Immature natural killer cell (primary cell): ENCODE measurements around the gene ARHGEF16. TPM values are rescaled to one million over a fixed set of nuclear protein-coding genes. Genes with fewer than 3 reads are reported as not detected.

Experiments used
- DNase-seq, 3 donors: peaks; one replicate each; pipeline ENCODE4 v3.0.0; 2022; ENCODE audit warnings: mixed read lengths in 1 of 3
- H3K27ac Mint-ChIP-seq, 6 donors: one replicate each; pipeline ENCODE4 v1.8.0; 2020; ENCODE audit warnings: mixed read lengths in 6 of 6, mild to moderate bottlenecking in 5 of 6, inconsistent platforms in 4 of 6, moderate library complexity in 3 of 6
- H3K27me3 Mint-ChIP-seq, 3 donors: one replicate each; pipeline ENCODE4 v1.8.0; 2020 to 2021; ENCODE audit warnings: low read depth in 3 of 3, mild to moderate bottlenecking in 3 of 3, mixed read lengths in 3 of 3, moderate library complexity in 3 of 3, inconsistent platforms in 1 of 3
- H3K36me3 Mint-ChIP-seq, 3 donors: one replicate each; pipeline ENCODE4 v1.8.0; 2020; ENCODE audit warnings: mixed read lengths in 3 of 3, inconsistent platforms in 2 of 3, mild to moderate bottlenecking in 2 of 3
- H3K4me1 Mint-ChIP-seq, 2 donors: one replicate each; pipeline ENCODE4 v1.8.0; 2020; ENCODE audit warnings: inconsistent platforms in 2 of 2, mild to moderate bottlenecking in 2 of 2, mixed read lengths in 2 of 2, moderate library complexity in 1 of 2
- H3K4me3 Mint-ChIP-seq, 5 donors: one replicate each; pipeline ENCODE4 v1.8.0; 2020; ENCODE audit warnings: mild to moderate bottlenecking in 5 of 5, mixed read lengths in 5 of 5, inconsistent platforms in 3 of 5, moderate library complexity in 3 of 5
- H3K9me3 Mint-ChIP-seq, 6 donors: one replicate each; pipeline ENCODE4 v1.8.0; 2020; ENCODE audit warnings: mild to moderate bottlenecking in 6 of 6, mixed read lengths in 6 of 6, inconsistent platforms in 4 of 6, moderate library complexity in 3 of 6
- polyA plus RNA-seq, 3 donors: library from polyadenylated mRNA; unstranded; fragments of 300-500 nt; fragmentation: Illumina TruSeq; gene quantifications; one replicate each; pipeline ENCODE4 v1.2.3, GENCODE V29; 2021

ARHGEF16 gene
- polyA plus RNA-seq, 3 donors from 2014 or later = not detected

DNA sequence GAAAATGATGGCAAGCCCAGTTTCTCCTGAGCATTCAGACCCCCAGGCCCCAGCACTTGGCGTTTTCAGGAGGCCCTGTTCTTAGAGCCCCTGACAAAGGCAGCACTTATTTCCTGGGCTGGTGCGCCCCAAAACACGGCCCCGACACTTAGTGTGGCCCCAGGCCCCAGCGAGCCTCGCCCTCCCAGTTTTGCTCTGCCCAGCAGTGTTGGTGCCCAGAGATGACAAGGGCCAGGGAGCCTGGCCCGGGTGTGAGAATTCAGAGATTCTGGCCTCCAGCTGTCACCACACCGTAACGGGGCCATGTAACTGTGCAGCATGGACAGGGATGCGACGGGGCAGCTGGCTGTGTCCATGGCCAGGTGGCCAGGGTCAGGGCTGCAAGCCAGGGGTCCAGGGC lies 18.0 kb upstream of the ARHGEF16 start:
- Mint-ChIP-seq H3K27ac (no peak overlapping the region), H3K27me3 (peaks cover 0 to 4% (median 0%) of the 10 kb centered on the region in 3 donors), H3K9me3 (peaks cover 0 to 2% (median 0%) of the 10 kb centered on the region in 6 donors), H3K4me1 (no peaks in the 10 kb centered on the region), H3K4me3 (no peak overlapping the region), H3K36me3 (no peaks in the 10 kb centered on the region)
- no peak for DNase-seq

- DNase-seq = no peak
- no peaks in the 10 kb centered on the region for H3K36me3 Mint-ChIP-seq
- H3K9me3 Mint-ChIP-seq = no peaks in the 10 kb centered on the region
- peaks cover 0 to 6% (median 0%) of the 10 kb centered on the region in 3 donors for H3K27me3 Mint-ChIP-seq
- H3K4me3 Mint-ChIP-seq = no peak overlapping the region
- H3K27ac Mint-ChIP-seq = no peak overlapping the region
- no peaks in the 10 kb centered on the region for H3K4me1 Mint-ChIP-seq
These were observed 17.6 kb upstream of the ARHGEF16 start for GRCh38 chr1:3436901-3437300.

DNA sequence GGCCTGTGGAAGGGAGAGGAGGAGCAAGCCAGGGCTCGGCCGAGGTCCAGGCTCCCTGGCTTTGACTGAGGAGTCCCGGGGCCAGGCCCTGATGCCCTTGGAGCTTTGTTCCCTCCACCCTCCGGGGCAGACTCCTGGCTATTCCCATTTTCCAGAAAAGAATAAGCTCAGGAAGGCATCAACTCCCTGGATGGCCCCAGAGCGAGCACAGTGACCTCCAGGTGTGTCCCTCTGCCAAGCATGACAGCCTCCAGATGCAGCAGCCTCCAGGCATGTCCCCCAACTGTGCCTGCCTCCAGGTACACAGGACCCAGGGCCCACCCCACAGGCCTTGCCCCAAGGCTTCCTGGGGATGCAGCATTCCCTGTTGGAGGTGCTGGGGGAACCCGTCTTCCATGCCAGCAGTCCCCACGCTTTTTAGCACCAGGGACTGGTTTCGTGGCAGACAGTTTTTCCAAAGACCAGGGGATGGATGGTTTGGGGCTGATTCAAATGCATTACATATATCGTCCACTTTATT lies 15.7 kb upstream of the ARHGEF16 start:
- Mint-ChIP-seq H3K27ac (no peak overlapping the region), H3K36me3 (no peaks in the 10 kb centered on the region), H3K9me3 (no peaks in the 10 kb centered on the region), H3K4me1 (no peaks in the 10 kb centered on the region), H3K27me3 (peaks cover 0 to 7% (median 2%) of the 10 kb centered on the region in 3 donors), H3K4me3 (no peak overlapping the region)
- DNase-seq = no peak

DNA sequence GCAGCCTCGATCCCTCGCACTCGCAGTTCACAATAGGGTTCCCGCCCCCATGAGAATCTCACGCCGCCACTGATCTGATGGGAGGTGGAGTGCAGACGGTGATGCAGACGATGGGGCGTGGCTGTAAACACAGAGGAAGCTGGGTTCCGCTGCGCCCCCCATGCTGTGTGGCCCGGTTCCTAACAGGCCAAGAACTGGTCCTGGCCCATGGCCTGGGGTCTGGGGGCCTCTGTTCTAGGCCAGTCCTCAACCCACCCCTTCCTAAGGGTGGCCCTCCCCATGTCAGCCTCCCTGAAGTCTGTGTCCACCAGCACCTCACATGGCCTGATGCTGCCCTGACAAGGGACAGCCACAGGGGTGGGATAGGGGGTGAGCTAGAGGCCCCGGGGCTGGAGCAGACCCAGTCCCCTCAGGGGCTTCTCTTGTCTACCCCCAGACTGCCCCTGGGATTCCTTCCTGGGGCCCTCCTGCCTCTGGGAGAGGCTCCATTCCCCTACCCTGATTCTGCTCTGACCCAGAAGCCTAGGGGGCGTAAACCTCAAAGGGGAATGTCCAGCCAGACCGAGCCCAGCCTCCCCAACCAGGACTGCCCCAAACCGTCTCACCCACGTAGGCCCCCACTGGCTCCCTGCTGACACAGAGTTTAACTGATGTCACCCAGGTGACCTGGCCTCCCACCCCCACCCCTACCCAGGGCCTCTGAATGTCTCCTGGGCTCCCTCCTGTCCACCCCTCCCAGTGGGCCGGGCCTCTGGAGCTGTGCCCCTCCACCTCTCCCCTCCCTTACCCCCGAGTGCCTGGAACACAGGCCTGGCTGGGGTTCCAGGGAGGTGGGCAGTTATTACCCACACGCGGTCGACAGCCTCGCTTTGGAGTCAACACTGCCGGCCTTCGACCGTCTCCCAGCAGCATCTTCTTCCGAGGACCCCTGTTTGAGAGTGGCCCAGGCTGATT lies 14.8 kb upstream of the ARHGEF16 start:
- no peak for DNase-seq
- H3K9me3 Mint-ChIP-seq = no peaks in the 10 kb centered on the region
- no peak overlapping the region for H3K4me3 Mint-ChIP-seq
- no peaks in the 10 kb centered on the region for H3K36me3 Mint-ChIP-seq
- H3K27ac Mint-ChIP-seq = no peak overlapping the region
- H3K27me3 Mint-ChIP-seq = peaks cover 0 to 7% (median 2%) of the 10 kb centered on the region in 3 donors
- no peaks in the 10 kb centered on the region for H3K4me1 Mint-ChIP-seq

GRCh38 chr1:3440300-3440681 lies 14.2 kb upstream of the ARHGEF16 start:
- H3K4me1 Mint-ChIP-seq = no peaks in the 10 kb centered on the region
- no peak overlapping the region for H3K4me3 Mint-ChIP-seq
- no peaks in the 10 kb centered on the region for H3K36me3 Mint-ChIP-seq
- no peaks in the 10 kb centered on the region for H3K9me3 Mint-ChIP-seq
- no peak overlapping the region for H3K27ac Mint-ChIP-seq
- no peak for DNase-seq
- H3K27me3 Mint-ChIP-seq = peaks cover 0 to 7% (median 2%) of the 10 kb centered on the region in 3 donors

DNA sequence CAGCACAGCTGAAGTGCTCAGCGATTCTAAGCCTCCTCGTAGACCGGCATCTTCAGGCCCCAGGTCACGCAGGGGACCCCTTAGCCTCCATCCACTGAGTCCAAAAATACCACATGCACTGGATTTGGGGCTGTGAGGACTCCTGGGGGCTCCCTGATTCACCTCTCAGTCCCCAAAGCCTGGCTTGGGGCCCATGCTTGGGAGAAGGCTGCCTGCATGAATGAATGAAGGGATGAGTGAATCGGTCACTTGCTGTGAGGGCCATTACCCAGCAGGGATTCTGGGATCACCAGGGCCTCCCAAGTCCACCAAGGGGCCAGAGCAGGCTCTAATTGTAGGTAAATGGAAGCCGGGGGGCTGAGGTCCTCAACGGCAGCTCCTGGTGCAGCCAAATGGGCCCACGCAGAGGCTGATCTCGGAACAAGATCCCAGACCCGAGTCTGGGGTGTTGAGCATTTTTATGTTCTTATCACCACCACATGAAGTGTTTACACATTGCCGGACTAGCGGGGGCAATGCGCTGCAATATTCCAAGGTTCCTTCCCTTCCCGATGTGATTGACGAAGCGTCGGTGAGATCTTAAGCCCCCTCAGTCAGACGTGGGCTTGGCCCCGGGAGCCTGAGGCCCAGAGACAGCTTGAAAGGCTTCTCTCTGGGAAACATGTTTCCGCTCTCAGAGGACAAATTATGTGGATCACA lies 13.6 kb upstream of the ARHGEF16 start:
- no peaks in the 10 kb centered on the region for H3K9me3 Mint-ChIP-seq
- no peaks in the 10 kb centered on the region for H3K4me1 Mint-ChIP-seq
- no peaks in the 10 kb centered on the region for H3K36me3 Mint-ChIP-seq
- no peak for DNase-seq
- H3K4me3 Mint-ChIP-seq = no peak overlapping the region
- H3K27me3 Mint-ChIP-seq = peaks cover 0 to 7% (median 2%) of the 10 kb centered on the region in 3 donors
- no peak overlapping the region for H3K27ac Mint-ChIP-seq

- Mint-ChIP-seq H3K27ac (no peak overlapping the region), H3K9me3 (peaks cover 0 to 2% (median 0%) of the 10 kb centered on the region in 6 donors), H3K4me1 (no peaks in the 10 kb centered on the region), H3K27me3 (peaks cover 0 to 7% (median 2%) of the 10 kb centered on the region in 3 donors), H3K4me3 (no peak overlapping the region), H3K36me3 (no peaks in the 10 kb centered on the region)
- no peak for DNase-seq
These were observed 13.0 kb upstream of the ARHGEF16 start for GRCh38 chr1:3441410-3441847.

GRCh38 chr1:3441880-3442279 lies 12.6 kb upstream of the ARHGEF16 start:
- no peak overlapping the region for H3K4me3 Mint-ChIP-seq
- peaks cover 0 to 7% (median 2%) of the 10 kb centered on the region in 3 donors for H3K27me3 Mint-ChIP-seq
- H3K36me3 Mint-ChIP-seq = no peaks in the 10 kb centered on the region
- no peak overlapping the region for H3K27ac Mint-ChIP-seq
- no peak for DNase-seq
- H3K9me3 Mint-ChIP-seq = peaks cover 0 to 3% (median under 1%) of the 10 kb centered on the region in 6 donors
- H3K4me1 Mint-ChIP-seq = no peaks in the 10 kb centered on the region

DNA sequence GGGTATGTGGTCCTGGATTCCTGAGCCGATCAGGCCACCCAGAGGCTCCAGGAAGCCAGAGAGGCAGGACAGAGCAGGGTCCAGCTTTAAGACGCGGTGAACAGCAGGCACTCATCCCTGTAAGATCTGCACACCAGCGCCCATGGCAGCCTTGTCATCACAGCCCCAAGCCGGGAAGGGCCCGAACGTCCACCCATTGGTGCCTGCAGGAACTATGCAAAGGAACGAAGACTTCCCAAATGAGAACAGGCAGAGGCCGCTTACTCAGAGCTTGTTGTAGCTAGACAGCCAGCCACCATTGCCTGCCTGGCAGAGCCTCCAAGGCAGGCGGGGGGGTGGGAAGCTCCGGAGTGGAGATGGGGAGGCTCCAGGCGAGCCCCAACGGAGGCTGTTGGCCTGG lies 12.1 kb upstream of the ARHGEF16 start:
- Mint-ChIP-seq H3K4me3 (no peak overlapping the region), H3K4me1 (no peaks in the 10 kb centered on the region), H3K27ac (no peak overlapping the region), H3K27me3 (peaks cover 0 to 7% (median 2%) of the 10 kb centered on the region in 3 donors), H3K9me3 (peaks cover 0 to 6% (median under 1%) of the 10 kb centered on the region in 6 donors), H3K36me3 (no peaks in the 10 kb centered on the region)
- DNase-seq = no peak

DNA sequence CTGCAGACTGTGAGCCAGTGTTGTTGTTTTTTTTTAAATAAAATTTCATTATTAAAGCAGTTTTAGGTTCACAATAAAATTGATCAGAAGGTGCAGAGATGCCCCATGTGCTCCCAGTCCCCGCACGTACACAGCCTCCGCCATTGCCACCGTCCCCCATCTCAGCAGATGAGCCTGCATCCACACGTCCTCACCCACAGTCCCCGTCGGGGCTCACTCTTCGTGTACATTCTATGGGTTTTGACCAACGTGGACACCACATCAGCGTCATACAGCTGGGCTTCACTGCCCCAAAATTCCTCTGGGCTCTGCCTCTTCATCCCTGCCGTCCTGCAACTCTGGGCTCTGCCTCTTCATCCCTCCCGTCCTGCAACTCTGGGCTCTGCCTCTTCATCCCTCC lies 11.6 kb upstream of the ARHGEF16 start:
- Mint-ChIP-seq H3K27me3 (peaks cover 0 to 7% (median 2%) of the 10 kb centered on the region in 3 donors), H3K4me1 (no peaks in the 10 kb centered on the region), H3K27ac (no peak overlapping the region), H3K4me3 (no peak overlapping the region), H3K9me3 (peaks cover 0 to 6% (median under 1%) of the 10 kb centered on the region in 6 donors), H3K36me3 (no peaks in the 10 kb centered on the region)
- no peak for DNase-seq

DNA sequence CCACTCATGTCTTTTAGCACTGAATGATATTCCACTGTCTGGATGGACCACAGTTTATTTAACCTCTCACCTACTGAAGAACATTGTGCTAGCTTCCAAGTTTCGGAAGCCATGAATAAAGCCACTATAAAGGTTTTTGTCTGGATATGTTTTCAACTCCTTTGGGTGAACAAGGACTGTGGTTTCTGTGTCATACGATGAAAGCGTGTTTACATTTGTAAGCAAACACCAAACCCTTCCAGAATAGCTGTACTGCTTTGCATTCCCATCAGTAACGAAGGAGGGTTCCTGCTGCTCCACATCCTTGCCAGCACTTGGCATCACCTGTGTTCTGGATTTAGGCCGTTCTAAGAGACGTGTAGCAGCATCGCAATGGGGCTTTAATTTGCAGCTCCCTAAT lies 10.7 kb upstream of the ARHGEF16 start:
- no peak for DNase-seq
- Mint-ChIP-seq H3K4me1 (no peaks in the 10 kb centered on the region), H3K9me3 (peaks cover 0 to 6% (median 3%) of the 10 kb centered on the region in 6 donors), H3K27me3 (peaks cover 0 to 7% (median 2%) of the 10 kb centered on the region in 3 donors), H3K27ac (no peak overlapping the region), H3K4me3 (no peak overlapping the region), H3K36me3 (no peaks in the 10 kb centered on the region)

DNA sequence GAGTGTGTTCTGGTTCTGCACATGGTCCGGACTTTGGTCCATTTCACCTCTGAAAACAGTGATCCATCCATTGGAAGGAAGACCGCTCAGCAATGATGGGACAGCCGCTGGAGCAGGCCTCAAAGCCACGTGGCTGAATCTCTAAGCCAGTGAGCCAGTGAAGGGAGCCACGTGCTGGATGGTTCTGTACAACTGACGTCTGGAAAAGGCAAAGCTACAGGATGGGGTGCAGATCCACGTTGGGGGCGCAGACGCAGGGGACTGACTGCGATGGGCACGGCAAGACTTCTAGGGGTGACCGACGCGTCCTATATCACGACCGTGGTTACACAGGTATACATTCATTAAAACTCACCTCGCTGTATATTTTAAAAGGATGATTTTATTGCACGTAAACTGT lies 10.2 kb upstream of the ARHGEF16 start:
- Mint-ChIP-seq H3K27ac (no peak overlapping the region), H3K9me3 (peaks cover 0 to 6% (median 3%) of the 10 kb centered on the region in 6 donors), H3K27me3 (peaks cover 0 to 7% (median 2%) of the 10 kb centered on the region in 3 donors), H3K36me3 (no peaks in the 10 kb centered on the region), H3K4me3 (no peak overlapping the region), H3K4me1 (no peaks in the 10 kb centered on the region)
- no peak for DNase-seq

DNA sequence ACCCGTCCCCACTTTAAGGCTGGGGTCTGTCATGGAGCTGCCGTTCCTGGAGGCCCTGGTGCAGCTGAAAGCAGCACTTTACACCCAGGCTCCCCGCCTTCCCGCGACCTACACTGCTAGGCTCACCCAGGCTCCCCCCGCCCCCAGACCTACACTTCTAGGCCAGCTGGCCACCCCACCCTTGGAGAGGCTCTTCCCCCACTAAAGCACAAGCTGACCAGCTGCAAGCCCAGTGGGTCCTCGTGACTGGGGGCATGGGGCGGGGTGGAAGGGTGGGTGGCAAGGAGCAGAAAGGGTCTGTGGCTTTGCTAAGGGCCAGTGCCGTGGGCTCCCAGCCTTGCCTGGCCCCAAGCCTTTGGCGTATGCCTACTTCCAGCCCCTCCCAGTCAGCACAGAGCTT lies 9.7 kb upstream of the ARHGEF16 start:
- Mint-ChIP-seq H3K27me3 (peaks cover 0 to 7% (median 2%) of the 10 kb centered on the region in 3 donors), H3K4me1 (no peaks in the 10 kb centered on the region), H3K4me3 (no peak overlapping the region), H3K9me3 (peaks cover 0 to 6% (median 3%) of the 10 kb centered on the region in 6 donors), H3K36me3 (no peaks in the 10 kb centered on the region), H3K27ac (no peak overlapping the region)
- no peak for DNase-seq
